ENCODE data around the gene MET.
"Not testable (repeated sequence)": the region's sequence is repeated elsewhere in the genome, so short reads cannot be mapped to it uniquely, and the experiment has no call there.

MET gene

DNA sequence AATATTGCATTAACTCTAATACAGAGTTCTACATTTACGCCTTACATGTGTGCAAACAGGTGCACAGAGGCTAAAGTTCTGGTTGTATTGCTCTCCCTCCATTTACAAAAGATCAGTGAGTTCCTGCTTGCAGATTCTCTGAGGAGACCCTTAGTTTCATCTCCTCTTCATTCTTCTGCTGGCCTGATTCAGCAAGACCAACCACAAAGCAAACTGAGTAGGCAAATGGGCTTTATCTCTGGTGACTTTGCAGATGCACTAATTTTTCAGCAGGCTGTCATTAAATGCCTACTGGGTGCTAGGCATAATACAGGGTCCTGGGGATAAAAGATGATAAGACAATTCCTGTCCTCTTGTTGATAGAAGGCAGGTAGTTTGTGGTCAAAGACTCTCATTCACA, 56.4 kb downstream of the MET start:
- DNase-seq (ENCODE audit: low read depth): no peak

DNA sequence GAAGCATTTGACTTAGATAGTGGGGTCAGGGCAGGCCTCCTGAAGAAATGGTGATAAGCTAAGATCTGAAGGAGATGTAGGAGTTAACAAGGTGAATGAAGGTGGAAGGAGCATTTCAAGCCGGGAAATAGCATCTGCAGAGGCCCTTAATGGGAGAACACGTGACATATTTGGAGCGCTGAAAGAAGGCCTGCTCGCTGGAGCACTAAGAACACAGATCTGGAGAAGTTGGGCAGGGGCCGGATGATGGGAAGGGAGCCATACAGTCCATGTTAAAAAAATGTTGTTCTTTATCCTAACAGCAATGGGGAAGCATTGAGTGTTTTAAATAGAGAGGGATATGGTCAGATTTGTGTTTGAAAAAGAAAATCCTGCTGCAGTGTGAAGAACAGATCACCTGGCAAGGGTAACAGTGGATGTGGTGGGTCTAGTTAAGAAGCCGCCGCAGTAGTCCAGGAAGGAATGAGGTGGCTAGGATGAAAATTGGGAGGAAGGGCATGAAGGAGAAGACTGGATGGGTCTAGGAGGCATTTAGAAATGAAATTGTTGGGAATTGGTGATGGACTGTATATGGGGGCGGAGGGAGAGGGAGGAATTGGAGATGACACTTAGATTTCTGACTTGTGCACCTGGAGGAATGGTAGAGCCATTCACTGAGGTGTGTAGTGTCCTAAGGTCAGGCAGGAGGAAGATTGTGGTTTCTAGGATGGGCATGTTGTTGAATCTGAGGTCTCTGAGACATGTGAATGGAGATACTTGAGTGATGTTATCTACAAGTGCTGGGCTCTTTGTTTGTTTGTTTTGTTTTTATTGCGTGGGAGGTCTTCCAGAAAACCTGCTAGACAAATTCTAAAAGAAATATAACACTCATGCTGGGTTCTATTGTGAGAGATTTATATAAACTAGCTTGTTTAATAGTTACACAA, 58.4 kb downstream of the MET start:
- DNase-seq (ENCODE audit: low read depth): no peak

DNA sequence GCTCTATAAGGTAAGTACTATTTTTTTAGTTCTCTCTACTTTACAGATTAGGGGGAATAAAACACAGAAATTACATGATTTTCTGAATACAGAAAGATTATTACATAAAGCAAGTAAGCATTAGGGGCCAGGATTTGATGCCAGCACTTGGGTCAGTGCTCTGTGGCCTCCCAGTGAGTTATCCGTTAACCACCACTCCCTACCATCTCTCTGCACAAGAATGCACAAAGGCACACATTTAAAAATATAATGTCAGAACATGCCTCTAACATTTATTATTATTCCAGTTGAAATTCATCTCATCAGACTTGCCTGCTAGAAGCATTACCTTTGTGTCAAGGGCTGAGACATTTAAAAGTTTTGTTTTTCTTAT, 59.0 kb downstream of the MET start:
- no peak for DNase-seq (ENCODE audit: low read depth)

DNA sequence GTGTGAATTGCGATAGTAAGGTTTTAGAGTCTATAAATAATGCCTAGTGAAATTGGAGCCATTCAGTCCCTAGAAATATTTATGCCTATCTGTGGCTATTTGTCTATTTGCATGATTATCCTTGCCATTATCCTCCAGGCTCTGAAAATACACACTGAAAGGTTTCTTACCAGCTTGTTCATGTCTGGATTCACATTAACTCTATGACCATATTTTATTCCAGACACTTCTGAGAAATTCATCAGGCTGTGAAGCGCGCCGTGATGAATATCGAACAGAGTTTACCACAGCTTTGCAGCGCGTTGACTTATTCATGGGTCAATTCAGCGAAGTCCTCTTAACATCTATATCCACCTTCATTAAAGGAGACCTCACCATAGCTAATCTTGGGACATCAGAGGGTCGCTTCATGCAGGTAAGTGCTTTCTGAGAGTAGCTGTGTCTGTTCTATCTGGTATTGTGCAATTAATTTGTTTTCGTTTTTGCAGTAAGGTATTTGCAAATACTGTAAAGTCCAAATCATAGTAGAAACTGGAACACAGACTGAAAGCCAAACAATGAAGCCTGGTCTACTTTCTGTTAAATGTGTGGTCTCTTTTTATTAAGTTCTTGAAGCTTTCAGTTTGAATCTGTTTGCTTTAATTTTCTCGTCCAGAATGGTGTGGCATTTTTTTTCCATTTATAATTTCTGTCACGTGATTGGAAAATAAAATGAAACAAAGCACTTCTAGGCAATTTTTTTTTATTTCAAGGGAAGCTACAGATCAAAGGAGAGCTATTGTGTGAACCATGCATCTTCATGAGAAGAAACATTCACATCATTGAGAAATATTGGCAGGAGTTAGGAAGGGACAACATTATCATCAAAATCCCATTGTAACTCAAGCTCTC, 59.7 kb downstream of the MET start:
- no peak for DNase-seq (ENCODE audit: low read depth)

DNA sequence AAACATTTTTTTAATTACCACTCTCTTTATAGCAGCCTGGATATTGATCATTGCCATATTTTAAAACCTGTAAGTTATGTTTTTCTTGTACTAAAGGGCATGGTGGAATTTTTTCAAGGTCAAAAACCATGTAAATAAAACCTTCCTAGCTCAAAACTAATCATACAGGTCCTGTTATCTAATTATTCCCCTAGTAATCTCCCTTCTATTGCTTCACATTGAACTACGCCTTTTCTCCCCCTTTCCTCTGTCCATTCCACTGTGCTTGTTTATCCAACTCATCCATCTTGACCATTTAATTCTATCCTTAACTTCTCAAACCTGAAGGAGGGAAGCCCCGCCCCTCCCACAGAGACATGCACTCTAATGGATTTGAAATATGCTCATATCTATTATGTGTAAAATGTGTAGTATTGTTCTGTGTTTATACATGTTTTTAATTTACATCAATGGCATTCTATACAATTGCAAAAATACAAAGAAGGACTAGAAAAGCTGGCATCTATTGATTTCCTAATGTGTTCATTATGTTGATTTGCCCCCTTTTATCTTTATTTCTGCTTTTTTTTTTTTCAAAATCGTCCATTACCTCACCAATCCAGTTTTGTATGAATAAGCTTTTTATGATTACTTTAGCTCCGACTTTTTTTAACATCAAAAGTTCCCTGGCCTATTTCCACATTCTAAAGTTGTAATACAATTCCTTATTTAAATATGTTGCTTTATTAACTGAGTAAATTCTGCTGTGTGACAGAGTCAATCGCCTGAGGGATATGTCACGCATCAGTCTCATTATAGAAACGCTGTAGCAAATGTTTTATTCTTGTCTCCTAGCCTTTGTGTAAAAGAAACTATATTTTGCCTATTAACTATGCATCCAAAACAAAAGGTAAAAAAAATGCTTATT, 61.0 kb downstream of the MET start:
- DNase-seq (ENCODE audit: low read depth): no peak

DNA sequence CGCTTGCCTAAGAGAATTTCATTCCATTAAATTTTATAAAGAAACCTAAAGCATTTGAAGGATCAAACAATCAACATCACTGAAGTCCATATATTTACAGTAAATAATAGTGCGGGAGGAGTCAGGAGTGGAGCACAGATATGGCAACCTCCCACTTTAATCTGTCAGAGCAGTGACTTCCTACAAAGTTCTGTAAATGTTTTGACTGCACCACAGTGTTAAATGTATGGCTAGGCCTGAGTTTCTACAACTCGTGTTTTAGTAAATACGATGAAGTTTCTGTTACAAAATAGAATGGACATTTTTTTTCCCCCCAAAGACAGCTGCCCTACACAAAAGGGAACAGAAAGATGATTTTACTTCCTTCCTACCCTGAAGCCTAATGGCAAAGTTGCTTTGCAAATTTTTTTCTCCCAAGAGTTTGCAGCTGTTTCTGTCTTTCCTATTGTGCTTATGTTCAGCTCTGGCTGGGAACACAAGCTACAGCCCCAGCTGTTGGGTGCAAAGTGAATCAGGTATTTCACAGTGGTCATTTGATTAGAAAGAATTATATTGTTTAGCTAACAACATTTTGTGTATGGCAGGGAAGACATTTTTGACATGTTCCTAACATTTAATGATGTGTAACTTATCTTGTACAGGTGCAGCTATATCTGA, 62.1 kb downstream of the MET start:
- DNase-seq (ENCODE audit: low read depth): no peak

DNA sequence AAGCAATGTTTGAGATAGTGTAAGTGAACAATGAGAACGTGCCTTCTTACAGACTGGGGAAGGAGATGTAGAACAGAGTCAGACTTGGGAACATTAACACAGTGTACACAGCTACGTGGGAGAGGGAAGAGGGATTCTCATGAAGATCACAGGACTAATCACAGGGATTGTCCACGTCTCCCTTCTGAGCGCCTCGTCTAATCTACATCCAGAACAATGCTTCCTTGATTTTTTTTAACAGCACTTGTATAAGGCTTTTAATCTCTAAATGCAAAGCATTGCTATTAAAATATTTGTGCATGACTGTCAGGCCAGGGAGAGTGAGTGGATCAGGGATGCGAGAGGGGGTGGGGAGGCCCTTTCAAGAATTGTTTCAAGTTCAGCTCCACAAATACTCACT, 62.7 kb downstream of the MET start:
- no peak for DNase-seq (ENCODE audit: low read depth)

DNA sequence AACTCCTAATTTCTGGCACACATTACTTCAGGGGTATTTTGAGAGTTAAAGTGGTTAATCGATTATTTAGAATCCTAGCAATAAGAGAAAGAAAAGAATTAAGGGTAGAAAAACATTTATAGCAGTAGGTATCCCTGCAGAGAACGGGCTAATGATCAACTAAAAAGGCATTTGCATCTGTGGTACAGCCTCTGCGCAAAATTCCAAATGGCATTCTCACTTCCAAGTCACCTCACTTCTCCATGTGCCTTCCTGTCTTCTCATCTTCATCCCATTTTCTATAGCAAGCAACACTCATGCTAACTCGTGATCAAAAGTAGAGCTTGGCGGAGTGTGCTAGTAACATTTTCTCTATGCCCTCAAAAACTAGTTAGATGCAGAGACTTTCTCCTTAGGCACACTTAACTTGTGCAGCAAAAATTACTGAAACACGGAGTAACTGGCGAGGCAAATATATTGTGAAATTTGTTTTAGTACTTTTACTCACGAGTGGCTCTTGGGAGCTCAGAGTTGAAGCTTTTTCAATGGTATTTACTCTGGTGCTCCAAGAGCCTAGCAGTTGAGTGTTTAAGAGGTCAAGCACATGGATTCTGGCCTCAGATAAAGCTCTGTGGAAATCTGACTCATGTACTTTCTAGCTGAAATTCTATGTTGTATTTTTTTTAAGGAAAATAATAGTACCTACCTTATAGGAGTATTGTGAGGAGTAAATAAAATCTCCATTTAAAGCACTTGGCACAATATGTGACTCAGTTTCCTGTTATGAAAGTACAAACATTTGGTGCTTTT, 65.1 kb downstream of the MET start:
- no peak for DNase-seq (ENCODE audit: low read depth)

DNA sequence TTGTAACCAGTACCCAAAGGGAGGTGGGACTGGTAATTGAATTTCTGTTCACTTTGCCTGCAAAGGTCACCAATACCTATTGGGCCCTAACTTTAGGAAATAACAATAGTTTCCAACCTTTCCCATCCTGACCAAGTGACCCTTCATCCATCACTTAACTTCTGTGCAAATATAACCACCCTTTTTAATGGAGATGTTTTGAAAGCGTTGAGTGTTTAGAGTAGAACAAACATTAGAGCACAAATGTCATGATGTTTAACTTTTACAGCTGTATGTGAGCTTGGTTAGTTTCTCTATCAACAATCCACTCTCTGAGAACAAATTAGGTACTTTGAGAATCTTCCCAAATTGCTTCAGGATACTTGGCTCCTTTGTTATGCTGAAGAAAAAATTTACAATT, 66.4 kb downstream of the MET start:
- DNase-seq (ENCODE audit: low read depth): no peak

DNA sequence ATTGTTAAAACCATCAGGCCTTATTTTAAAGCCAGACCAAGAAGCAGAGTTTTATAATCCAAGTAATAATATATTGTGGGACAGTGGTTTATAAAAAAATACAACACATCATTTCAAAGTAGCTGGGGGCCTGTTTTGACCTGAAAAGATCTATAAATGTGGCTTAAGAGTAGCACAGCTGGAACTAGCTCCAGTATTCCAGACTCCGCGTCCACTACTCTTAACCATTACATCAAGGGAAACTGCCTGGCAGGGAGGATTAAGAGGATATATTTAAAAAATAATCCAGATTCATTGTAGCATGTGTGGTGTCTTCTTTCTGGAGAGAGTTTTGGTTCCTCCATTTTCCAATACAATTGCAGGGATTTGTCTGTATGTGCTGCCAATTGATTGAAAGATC, 67.3 kb downstream of the MET start:
- DNase-seq (ENCODE audit: low read depth): no peak

DNA sequence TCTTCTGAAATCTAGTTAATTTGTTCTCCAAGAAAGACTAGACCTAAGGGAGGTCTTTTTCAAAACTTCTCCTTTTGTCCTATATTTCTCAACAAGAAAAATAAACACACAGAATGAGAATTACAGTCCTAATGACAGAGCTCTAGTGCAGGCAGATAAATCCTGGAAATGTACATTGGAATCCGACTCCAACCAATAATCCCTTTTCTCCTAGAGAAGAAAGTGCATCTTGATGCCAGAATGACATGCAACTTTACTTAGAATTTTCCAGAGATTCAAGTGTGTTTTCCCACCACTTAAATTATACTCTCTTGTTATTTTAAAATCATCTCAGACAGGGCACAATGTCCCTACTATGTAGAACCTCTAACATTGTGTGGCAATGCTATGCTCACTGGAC, 68.2 kb downstream of the MET start:
- no peak for DNase-seq (ENCODE audit: low read depth)

DNA sequence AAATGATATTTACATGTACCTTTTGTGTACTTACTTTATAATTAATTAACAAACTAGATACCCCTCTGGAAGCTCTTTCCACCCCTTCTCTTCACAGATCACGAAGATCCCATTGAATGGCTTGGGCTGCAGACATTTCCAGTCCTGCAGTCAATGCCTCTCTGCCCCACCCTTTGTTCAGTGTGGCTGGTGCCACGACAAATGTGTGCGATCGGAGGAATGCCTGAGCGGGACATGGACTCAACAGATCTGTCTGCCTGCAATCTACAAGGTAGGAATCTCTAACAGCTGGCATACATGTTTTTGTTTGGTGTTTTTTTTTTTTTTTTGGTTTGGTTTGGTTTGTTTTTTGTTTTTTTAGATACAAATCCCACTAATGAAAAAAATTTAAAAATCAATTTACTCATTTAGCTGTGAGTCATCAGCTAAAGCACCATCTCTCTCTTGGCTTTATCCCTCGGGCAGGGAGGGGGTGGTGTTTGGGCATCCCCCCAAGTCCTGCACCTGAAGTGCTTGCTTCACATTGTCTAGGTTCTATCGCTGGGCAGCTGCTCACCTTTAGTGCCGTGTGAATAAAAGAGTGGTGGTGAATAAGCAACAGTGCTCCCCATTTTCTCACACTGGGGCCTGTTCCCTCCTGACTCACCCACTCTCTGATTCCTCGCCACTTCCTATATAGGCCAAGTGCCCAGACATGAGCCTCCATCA, 68.9 kb downstream of the MET start:
- no peak for DNase-seq (ENCODE audit: low read depth)

DNA sequence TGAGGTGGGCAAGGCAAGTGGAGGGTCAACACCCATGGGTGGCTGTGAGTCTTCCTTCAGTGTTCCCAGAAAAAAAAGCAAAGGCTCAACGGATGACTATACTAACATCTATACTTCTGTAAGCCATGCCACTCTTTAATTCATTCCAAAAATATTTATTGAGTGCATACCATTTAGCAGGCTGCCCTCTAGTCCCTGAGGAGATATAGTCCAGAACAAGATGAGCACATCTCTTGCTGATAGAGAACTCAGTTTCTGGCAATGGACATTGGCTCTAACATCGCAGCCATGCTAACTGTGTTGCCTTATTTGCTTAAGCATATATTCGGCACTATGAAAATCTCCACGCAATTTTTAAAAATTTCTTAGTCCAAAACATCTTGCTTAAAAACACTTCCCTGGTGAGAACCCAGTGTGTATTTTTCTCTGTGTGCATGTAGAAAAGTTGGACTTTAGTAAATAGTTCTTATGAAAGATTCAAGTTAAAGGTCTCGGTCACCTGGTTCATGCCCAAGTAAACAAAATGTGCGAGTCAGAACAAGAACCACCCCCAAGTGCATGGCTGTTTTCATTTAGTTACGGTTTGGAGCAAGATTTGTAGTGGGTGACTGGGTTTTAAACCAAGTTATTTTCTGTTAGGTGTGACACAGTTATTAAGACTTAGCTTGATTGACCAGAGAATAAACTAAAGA, 69.8 kb downstream of the MET start:
- no peak for DNase-seq (ENCODE audit: low read depth)

DNA sequence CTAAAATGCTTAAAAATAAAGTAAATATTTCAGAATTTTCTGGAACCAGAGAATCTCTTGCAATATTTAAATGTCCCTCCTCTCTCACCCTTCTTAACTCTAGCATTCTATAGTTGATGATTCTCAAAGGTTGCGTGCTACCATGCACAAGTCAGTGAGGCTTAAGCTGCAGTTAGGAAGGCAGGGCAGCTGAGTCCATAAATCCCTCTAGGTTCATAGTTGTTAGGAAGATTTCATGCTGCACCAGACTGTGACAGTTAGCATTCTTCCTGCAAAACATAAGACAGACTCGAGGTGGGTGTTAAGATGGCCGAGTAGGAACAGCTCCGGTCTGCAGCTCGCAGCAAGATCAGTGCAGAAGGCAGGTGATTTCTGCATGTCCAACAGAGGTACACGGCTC, 70.6 kb downstream of the MET start:
- DNase-seq (ENCODE audit: low read depth): no peak

DNA sequence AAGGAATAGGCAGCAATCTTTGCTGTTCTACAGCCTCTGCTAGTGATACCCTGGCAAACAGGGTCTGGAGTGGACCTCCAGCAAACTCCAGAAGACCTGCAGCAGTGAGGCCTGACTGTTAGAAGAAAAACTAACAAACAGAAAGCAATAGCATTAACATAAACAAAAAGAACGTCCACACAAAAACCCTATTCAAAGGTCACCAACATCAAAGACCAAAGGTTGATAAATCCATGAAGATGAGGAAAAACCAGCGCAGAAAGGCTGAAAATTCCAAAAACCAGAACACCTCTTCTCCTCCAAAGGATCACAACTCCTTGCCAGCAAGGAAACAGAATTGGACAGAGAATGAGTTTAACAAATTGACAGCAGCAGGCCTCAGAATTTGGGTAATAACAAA, 71.8 kb downstream of the MET start:
- not testable (repeated sequence) for DNase-seq (ENCODE audit: low read depth)

DNA sequence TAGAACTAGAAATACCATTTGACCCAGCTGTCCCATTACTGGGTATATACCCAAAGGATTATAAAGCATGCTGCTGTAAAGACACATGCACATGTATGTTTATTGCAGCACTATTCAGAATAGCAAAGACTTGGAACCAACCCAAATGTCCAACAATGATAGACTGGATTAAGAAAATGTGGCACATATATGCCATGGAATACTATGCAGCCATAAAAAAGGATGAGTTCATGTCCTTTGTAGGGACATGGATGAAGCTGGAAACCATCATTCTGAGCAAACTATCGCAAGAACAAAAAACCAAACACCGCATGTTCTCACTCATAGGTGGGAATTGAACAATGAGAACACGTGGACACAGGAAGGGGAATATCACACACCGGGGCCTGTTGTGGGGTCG, 74.4 kb downstream of the MET start:
- not testable (repeated sequence) for DNase-seq (ENCODE audit: low read depth)

DNA sequence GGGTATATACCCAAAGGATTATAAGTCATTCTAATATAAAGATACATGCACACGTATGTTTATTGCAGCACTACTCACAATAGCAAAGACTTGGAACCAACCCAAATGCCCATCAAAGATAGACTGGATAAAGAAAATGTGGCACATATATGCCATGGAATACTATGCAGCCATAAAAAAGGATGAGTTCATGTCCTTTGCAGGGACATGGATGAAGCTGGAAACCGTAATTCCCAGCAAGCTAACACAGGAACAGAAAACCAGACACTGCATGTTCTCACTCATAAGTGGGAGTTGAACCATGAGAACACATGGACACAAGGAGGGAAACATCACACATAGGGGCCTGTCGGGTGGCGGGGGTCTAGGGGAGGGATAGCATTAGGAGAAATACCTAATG, 79.1 kb downstream of the MET start:
- not testable (repeated sequence) for DNase-seq (ENCODE audit: low read depth)

DNA sequence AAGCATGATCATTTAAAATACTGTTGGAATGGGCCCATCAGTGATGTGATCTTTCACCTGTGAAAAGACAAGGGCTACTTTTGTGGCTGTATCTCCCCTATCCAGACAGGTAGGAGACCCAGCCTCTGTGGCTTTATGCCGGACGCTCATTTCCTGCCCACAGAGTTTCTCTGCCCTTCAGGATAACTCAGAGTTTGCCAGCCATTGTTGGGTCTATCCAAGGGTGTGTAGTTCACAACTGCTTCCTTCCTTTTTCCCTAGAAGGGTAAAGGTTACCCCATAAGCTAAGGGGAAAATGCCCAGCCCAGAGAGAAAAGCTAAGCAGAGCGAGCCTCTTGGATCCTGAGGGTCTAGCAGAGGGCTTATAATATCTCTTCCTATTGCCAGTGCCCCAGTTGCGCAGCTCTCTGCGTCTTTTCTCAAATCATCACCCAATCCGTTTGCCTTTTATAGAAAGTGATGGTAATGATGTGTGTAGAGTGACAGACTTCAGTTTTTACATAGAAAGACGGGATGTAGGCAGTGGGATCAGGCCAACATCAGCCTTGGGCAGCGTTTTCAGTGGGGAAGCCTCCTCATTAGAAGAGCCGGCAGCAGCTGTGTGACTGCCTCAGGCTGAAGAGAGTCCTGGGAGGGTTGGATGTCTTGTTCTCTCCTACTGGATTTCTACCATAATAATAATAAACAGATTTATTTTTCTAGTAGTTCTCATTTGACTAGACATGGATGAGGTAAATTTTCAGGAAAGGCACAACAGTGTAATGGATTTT, 80.5 kb downstream of the MET start:
- no peak for DNase-seq (ENCODE audit: low read depth)

DNA sequence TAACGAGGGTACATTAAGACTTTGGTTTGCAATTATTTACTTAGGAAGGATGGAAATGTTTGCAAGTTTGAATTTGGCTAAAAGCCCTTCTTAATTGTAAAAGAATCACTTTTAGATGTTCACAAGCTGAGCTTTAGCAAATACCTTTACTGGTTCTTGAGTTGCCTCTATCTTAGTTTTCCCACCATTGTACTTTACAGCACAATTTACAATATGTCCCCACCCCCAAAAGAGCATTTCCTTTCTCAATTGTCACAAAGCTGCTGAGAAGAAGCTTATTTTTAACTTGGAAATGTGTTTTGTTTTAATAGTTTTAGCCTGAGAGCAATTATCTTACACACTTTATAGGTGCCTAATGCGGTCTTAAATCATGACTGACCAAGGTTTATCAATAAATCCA, 81.1 kb downstream of the MET start:
- no peak for DNase-seq (ENCODE audit: low read depth)
